K562 (cell line): ENCODE measurements around the gene GALNT12. TPM values are rescaled to one million over a fixed set of nuclear protein-coding genes. Genes with fewer than 3 reads are reported as not detected.

Experiments used
- BHLHE40 ChIP-seq: IDR thresholded peaks from 2 replicates; pipeline ENCODE4 v1.6.1; 2011; ENCODE audit warnings: low read length, improper control_type of control experiment
- ELF2 ChIP-seq: fragments of 250-450 bp; sonication (Bioruptor Pico); IDR thresholded peaks from 2 replicates; pipeline ENCODE4 v1.5.0; 2021; ENCODE audit warnings: mild to moderate bottlenecking
- HCFC1 ChIP-seq: IDR thresholded peaks from 2 replicates; pipeline ENCODE4 v1.6.1; 2012; ENCODE audit warnings: low read depth, low read length, improper control_type of control experiment
- HNRNPLL ChIP-seq: fragments of 200-400 bp; formaldehyde crosslinking; IDR thresholded peaks from 2 replicates; pipeline ENCODE4 v1.6.1; 2017; ENCODE audit warnings: low read length, low read depth, mild to moderate bottlenecking; ENCODE audit not compliant: poor library complexity, severe bottlenecking
- MXD1 ChIP-seq: fragments of 250-450 bp; sonication (Bioruptor Pico); IDR thresholded peaks from 2 replicates; pipeline ENCODE4 v1.8.0; 2021; ENCODE audit warnings: borderline replicate concordance, mild to moderate bottlenecking, moderate library complexity; ENCODE audit not compliant: poor library complexity, severe bottlenecking
- NBN ChIP-seq: fragments of 450-650 bp; IDR thresholded peaks from 2 replicates; pipeline ENCODE4 v1.6.1; 2016; ENCODE audit warnings: low read depth, mild to moderate bottlenecking
- PHF20 ChIP-seq: fragments of 450-650 bp; IDR thresholded peaks from 2 replicates; pipeline ENCODE4 v1.6.1; 2018; ENCODE audit not compliant: partially characterized antibody
- POLR2AphosphoS5 ChIP-seq: IDR thresholded peaks from 2 replicates; pipeline ENCODE4 v1.6.1; 2011; ENCODE audit warnings: mild to moderate bottlenecking, low read depth, low read length, moderate library complexity; ENCODE audit not compliant: control insufficient read depth, insufficient read depth
- SMARCC2 ChIP-seq: fragments of 450-650 bp; IDR thresholded peaks from 2 replicates; pipeline ENCODE4 v1.6.1; 2017; ENCODE audit warnings: antibody characterized with exemption, moderate library complexity, mild to moderate bottlenecking, low read depth
- TAL1 ChIP-seq: fragments of 450-650 bp; IDR thresholded peaks from 2 replicates; pipeline ENCODE4 v1.6.1; 2016; ENCODE audit warnings: mild to moderate bottlenecking
- TCF3 ChIP-seq: sonication (generic); formaldehyde crosslinking; IDR thresholded peaks from 2 replicates; pipeline ENCODE4 v1.4.0; 2020; ENCODE audit warnings: mild to moderate bottlenecking, missing genetic modification reagents
- TSC22D4 ChIP-seq: fragments of 450-650 bp; IDR thresholded peaks from 2 replicates; pipeline ENCODE4 v1.6.1; 2016; ENCODE audit warnings: missing genetic modification characterization, missing biosample characterization, control low read depth
- ZNF12 ChIP-seq: sonication (generic); formaldehyde crosslinking; IDR thresholded peaks from 2 replicates; pipeline ENCODE4 v1.4.0; 2020; ENCODE audit warnings: mild to moderate bottlenecking, missing genetic modification reagents
- ZNF318 ChIP-seq, 2 experiments: fragments of 450-650 bp; IDR thresholded peaks; 2 replicates each; pipeline ENCODE4 v1.6.1; 2016; ENCODE audit warnings: mild to moderate bottlenecking in 2 of 2, borderline replicate concordance in 1 of 2, low read depth in 1 of 2, moderate library complexity in 1 of 2
- ZNF398 ChIP-seq: fragments of 250-450 bp; sonication (Bioruptor Pico); IDR thresholded peaks from 2 replicates; pipeline ENCODE4 v1.8.0; 2021; ENCODE audit warnings: moderate library complexity, mild to moderate bottlenecking, inconsistent platforms
- polyA plus RNA-seq, 8 experiments: library from polyadenylated mRNA; depleted of rRNA in 4 of 8; stranded (reverse) in 5 of 8; unstranded in 3 of 8; fragments of >200 nt; fragmentation: Nextera tagmentation in 2 of 8; fragmentation: Illumina TruSeq in 1 of 8; extraction: Ambion mirVana in 2 of 8; extraction: Trizol in 1 of 8; gene quantifications; 2 replicates each; pipeline versions ENCODE4 v1.2.1 to v1.2.3, GENCODE V29; 2011 to 2014; ENCODE audit warnings: inconsistent platforms in 1 of 8, missing spikeins in 1 of 8
- total RNA-seq, 7 experiments: library from RNA; depleted of rRNA in 6 of 7; stranded (reverse); fragments of >200 nt in 6 of 7; fragmentation: Illumina TruSeq in 2 of 7; extraction: Trizol in 2 of 7; gene quantifications; 2 replicates each; pipeline versions ENCODE4 v1.2.1 to v1.2.3, GENCODE V29; 2011 to 2021; ENCODE audit warnings: low replicate concordance in 1 of 7
- TF ChIP-seq, protein P1 (sequence below): fragments of 250-450 bp; sonication (Bioruptor Pico); IDR thresholded peaks from 2 replicates; pipeline ENCODE4 v1.4.0; 2020; ENCODE audit warnings: mild to moderate bottlenecking

Gene GALNT12
- total and polyA plus RNA-seq, 9 of the 15 experiments (the other 6 are each of a cell fraction or from before 2014, with no cell fraction given) = 29.7 to 82.9 (median 44.2) TPM

- no peak for TF ChIP-seq MXD1 (CRISPR knock-in tag)
- no peak for TF ChIP-seq ZNF318 (IDR thresholded peaks at IDR 0.05; ENCODE audit: borderline replicate concordance in 1 of 2, low read depth in 1 of 2)
- TF ChIP-seq ZNF12 (CRISPR knock-in tag) = no peak
- no peak for TF ChIP-seq TAL1
- TF ChIP-seq, protein P1, sequence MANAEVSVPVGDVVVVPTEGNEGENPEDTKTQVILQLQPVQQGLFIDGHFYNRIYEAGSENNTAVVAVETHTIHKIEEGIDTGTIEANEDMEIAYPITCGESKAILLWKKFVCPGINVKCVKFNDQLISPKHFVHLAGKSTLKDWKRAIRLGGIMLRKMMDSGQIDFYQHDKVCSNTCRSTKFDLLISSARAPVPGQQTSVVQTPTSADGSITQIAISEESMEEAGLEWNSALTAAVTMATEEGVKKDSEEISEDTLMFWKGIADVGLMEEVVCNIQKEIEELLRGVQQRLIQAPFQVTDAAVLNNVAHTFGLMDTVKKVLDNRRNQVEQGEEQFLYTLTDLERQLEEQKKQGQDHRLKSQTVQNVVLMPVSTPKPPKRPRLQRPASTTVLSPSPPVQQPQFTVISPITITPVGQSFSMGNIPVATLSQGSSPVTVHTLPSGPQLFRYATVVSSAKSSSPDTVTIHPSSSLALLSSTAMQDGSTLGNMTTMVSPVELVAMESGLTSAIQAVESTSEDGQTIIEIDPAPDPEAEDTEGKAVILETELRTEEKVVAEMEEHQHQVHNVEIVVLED (CRISPR knock-in tag) = no peak
- 0 out of 2 replicates have a peak, but pooled peaks have one; percentile 58 for TF ChIP-seq ELF2 (CRISPR knock-in tag)
- no peak for TF ChIP-seq PHF20
- no peak for TF ChIP-seq POLR2AphosphoS5
- no peak for TF ChIP-seq NBN
- TF ChIP-seq TCF3 (CRISPR knock-in tag) = no peak
- no peak for TF ChIP-seq SMARCC2
- no peak for TF ChIP-seq ZNF398 (CRISPR knock-in tag)
- TF ChIP-seq HNRNPLL = no peak
- no peak for TF ChIP-seq HCFC1
- TF ChIP-seq BHLHE40 = no peak
- TF ChIP-seq TSC22D4 (tag) = no peak
Observed at GRCh38 chr9:98832768-98833089, 25.3 kb downstream of the GALNT12 start (continued).
